HG02623 (cell line): Measurements from ENCODE around the gene CYBA.
"Not testable (repeated sequence)": the region's sequence is repeated elsewhere in the genome, so short reads cannot be mapped to it uniquely, and the experiment has no call there.

Source experiments
- ATAC-seq: cut with Tn5 transposase; IDR thresholded peaks from one replicate; pipeline ENCODE4 v1.9.1; 2021; ENCODE audit warnings: moderate library complexity; ENCODE audit not compliant: unreplicated experiment

CYBA gene

GRCh38 chr16:88614818-88615580 is 35.9 kb downstream of the CYBA start:
- ATAC-seq = no peak

- no peak for ATAC-seq
Measured at GRCh38 chr16:88613911-88614817, 36.7 kb downstream of the CYBA start.

- ATAC-seq = no peak
Measured at GRCh38 chr16:88613293-88613692, 37.6 kb downstream of the CYBA start.

GRCh38 chr16:88610909-88611812 is 39.7 kb downstream of the CYBA start:
- ATAC-seq = no peak

GRCh38 chr16:88610080-88610479 is 40.8 kb downstream of the CYBA start:
- no peak for ATAC-seq

- not testable (repeated sequence) for ATAC-seq
Measured at GRCh38 chr16:88609426-88609825, 41.4 kb downstream of the CYBA start.

GRCh38 chr16:88608076-88608475 is 42.8 kb downstream of the CYBA start:
- ATAC-seq = no peak

GRCh38 chr16:88606148-88606757 is 44.6 kb downstream of the CYBA start:
- no peak for ATAC-seq

GRCh38 chr16:88605186-88606147 is 45.4 kb downstream of the CYBA start:
- ATAC-seq = no peak

- no peak for ATAC-seq
Measured at GRCh38 chr16:88602091-88602490, 48.8 kb downstream of the CYBA start.

GRCh38 chr16:88601313-88602036 is 49.4 kb downstream of the CYBA start:
- ATAC-seq = no peak

GRCh38 chr16:88600539-88600896 is 50.3 kb downstream of the CYBA start:
- ATAC-seq = no peak

- no peak for ATAC-seq
Measured at GRCh38 chr16:88599825-88600538, 50.9 kb downstream of the CYBA start.

GRCh38 chr16:88599092-88599733 is 51.6 kb downstream of the CYBA start:
- no peak for ATAC-seq

GRCh38 chr16:88597856-88598491 is 52.9 kb downstream of the CYBA start:
- ATAC-seq = no peak

GRCh38 chr16:88596483-88596882 is 54.4 kb downstream of the CYBA start:
- ATAC-seq = no peak

GRCh38 chr16:88595921-88596320 is 54.9 kb downstream of the CYBA start:
- no peak for ATAC-seq
